Measurements from ENCODE around the gene FNDC3B. TPM values are rescaled to one million over a fixed set of nuclear protein-coding genes. Genes with fewer than 3 reads are reported as not detected.

The FNDC3B gene
- total and polyA plus RNA-seq, 2 of the 8 experiments (the other 6 are each of a cell fraction or from before 2014, with no cell fraction given), result 14.1 to 44.4 TPM

DNA sequence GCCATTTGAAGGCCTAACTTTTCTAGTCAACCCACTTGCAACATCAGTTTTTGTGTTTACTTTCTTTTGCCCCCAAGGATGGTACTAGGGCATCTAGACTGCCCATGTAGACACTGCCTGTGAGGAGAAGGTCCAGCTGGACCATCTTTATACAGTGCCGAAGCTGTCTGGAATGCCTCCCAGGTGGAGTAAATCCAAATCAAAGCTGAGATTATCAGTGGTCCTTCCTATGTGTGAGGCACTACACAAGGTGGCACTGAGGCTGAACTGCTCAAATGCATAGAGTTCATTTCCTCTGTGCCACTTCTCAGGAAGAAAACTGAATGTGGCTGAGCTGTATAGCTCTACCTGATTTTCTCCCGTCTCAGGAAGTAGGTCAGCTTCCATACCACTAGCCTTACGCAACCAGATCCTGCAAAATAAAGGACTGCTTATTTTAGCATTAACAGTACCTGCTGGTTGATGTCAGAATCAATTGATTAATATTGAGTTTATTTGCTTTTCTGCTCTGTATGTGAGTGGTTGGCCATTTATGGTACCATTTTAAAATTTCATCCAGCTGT, 302.8 kb downstream of the FNDC3B start:
- Histone ChIP-seq H3K4me3 (ENCODE audit: extremely low read depth in 1 of 4, insufficient read depth in 2 of 4, low read depth in 3 of 4, low read length in 4 of 4) (no peak overlapping the region), H2BK120ac (replicated peaks; ENCODE audit: low read depth, low read length) (no peak overlapping the region), H3K4me2 (ENCODE audit: insufficient read depth in 1 of 2, low read depth in 2 of 2, low read length in 2 of 2) (no peak overlapping the region), H3K23me2 (ENCODE audit: low read depth, low read length) (no peaks in the 10 kb centered on the region), H3K9me3 (ENCODE audit: insufficient read depth in 2 of 2, low read depth in 1 of 2, low read length in 1 of 2) (no peaks in the 10 kb centered on the region), H3K79me2 (ENCODE audit: control insufficient read depth in 1 of 2, insufficient read depth in 2 of 2, low read length in 2 of 2) (no peaks in the 10 kb centered on the region), H2BK5ac (ENCODE audit: low read depth, low read length) (no peak overlapping the region), H3K14ac (ENCODE audit: insufficient read length) (no peak overlapping the region), H4K91ac (replicated peaks; ENCODE audit: insufficient read length, low read length) (no peak overlapping the region), H3K18ac (ENCODE audit: extremely low read depth, low read length) (no peak overlapping the region), H2BK12ac (ENCODE audit: low read depth, low read length) (no peak overlapping the region), H3K23ac (ENCODE audit: insufficient read length) (no peak overlapping the region), H2AFZ (ENCODE audit: low read length) (no peak overlapping the region), H2BK20ac (ENCODE audit: low read length) (no peak overlapping the region), H2BK15ac (ENCODE audit: low read length) (no peak overlapping the region), H2AK5ac (ENCODE audit: low read depth, low read length) (no peak overlapping the region), H3K4me1 (replicated peaks in 1 of 4; ENCODE audit: control insufficient read depth in 3 of 4, insufficient read depth in 4 of 4, low read length in 3 of 4) (no peaks in the 10 kb centered on the region), H3K27me3 (replicated peaks in 1 of 4; ENCODE audit: control insufficient read depth in 3 of 4, extremely low read depth in 1 of 4, insufficient read depth in 3 of 4, low read length in 3 of 4) (no peaks in the 10 kb centered on the region), H3K27ac (ENCODE audit: low read depth, low read length) (no peak overlapping the region), H4K8ac (ENCODE audit: extremely low read depth, insufficient read depth, low read length) (no peak overlapping the region), H3K4ac (replicated peaks; ENCODE audit: insufficient read length, low read depth, low read length) (no peak overlapping the region), H3K56ac (replicated peaks; ENCODE audit: insufficient read length, low read depth, low read length) (no peak overlapping the region), H4K20me1 (replicated peaks in 1 of 2; ENCODE audit: control insufficient read depth in 1 of 2, insufficient read depth in 2 of 2, low read length in 2 of 2) (peaks cover 0 to 3% of the 10 kb centered on the region in 2 experiments), H4K5ac (ENCODE audit: insufficient read length, low read depth, low read length) (no peak overlapping the region), H3K9ac (replicated peaks in 1 of 4; ENCODE audit: extremely low read depth in 1 of 4, low read depth in 3 of 4, low read length in 3 of 4) (no peak overlapping the region), H3K79me1 (ENCODE audit: low read depth, low read length) (no peaks in the 10 kb centered on the region), H3K36me3 (ENCODE audit: control insufficient read depth in 2 of 4, insufficient read depth in 4 of 4, low read length in 3 of 4) (peaks cover 6 to 44% (median 27%) of the 10 kb centered on the region in 4 experiments; a peak in 7 of 8 replicates)
- DNase-seq (ENCODE audit: low read depth in 1 of 2, low spot score in 2 of 2) (no peak), FAIRE-seq (no peak)
- POLR2A ChIA-PET (ENCODE audit: partially characterized antibody), result no interaction called here
- WGBS, 2 experiments (ENCODE audit: extremely low coverage in 1 of 2, insufficient coverage in 1 of 2, insufficient read length in 1 of 2, insufficient replicate concordance in 2 of 2, low coverage in 1 of 2, low lambda C conversion rate in 2 of 2, missing lambda C conversion rate in 1 of 2), result 89% methylated on average over 3 of the region's 3 CpGs; no CpG with 5 or more reads in 1 of the 2 experiments
- TF ChIP-seq, protein P1, sequence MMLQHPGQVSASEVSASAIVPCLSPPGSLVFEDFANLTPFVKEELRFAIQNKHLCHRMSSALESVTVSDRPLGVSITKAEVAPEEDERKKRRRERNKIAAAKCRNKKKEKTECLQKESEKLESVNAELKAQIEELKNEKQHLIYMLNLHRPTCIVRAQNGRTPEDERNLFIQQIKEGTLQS (IDR thresholded peaks at IDR 0.05; ENCODE audit: insufficient read depth, low read depth, low read length), result no peak
- no peak for TF ChIP-seq SAP30 (IDR thresholded peaks at IDR 0.05; ENCODE audit: insufficient read depth, insufficient replicate concordance, low read length)
- TF ChIP-seq TAF7 (optimal IDR thresholded peaks at IDR 0.05; ENCODE audit: borderline replicate concordance, low read depth, low read length), result no peak
- no peak for TF ChIP-seq KDM1A (IDR thresholded peaks at IDR 0.05; ENCODE audit: borderline replicate concordance, low read length)
- TF ChIP-seq YY1 (IDR thresholded peaks at IDR 0.05; ENCODE audit: low read depth, low read length), result no peak
- CTCF ChIA-PET (ENCODE audit: partially characterized antibody), result interaction anchor here (0.6 to 3.1 kb wide), 33 partner anchors 9 to 768 kb away, joined by 3 to 26 read pairs (median 4); no protein-coding TSS in a partner anchor
